Left ventricle myocardium inferior (tissue), 1 donor: ENCODE measurements around the gene NRTN. TPM values are rescaled to one million over a fixed set of nuclear protein-coding genes. Genes with fewer than 3 reads are reported as not detected.

Source experiments
- DNase-seq: peaks from one replicate; pipeline ENCODE4 v3.0.0-alpha.2; 2020
- H3K27ac ChIP-seq: fragments of 200-600 bp; replicated peaks from 2 replicates; pipeline ENCODE4 v1.8.0; 2021
- H3K27me3 ChIP-seq: fragments of 200-600 bp; 2 replicates; pipeline ENCODE4 v1.8.0; 2021; ENCODE audit warnings: low read depth
- H3K36me3 ChIP-seq: fragments of 200-600 bp; 2 replicates; pipeline ENCODE4 v1.8.0; 2021
- H3K4me1 ChIP-seq: fragments of 200-600 bp; 2 replicates; pipeline ENCODE4 v1.8.0; 2021
- H3K4me3 ChIP-seq: fragments of 200-600 bp; 2 replicates; pipeline ENCODE4 v1.8.0; 2021; ENCODE audit warnings: mild to moderate bottlenecking, moderate library complexity
- H3K9me3 ChIP-seq: fragments of 200-600 bp; replicated peaks from 2 replicates; pipeline ENCODE4 v1.8.0; 2021
- intact Hi-C: fragments of 100-400 bp; cut with micrococcal nuclease; formaldehyde crosslinking; loops from one replicate; pipeline ENCODE4 v1.11.0; 2022
- total RNA-seq: library from RNA; stranded (reverse); fragmentation: NEBNext Ultra II Directional; extraction: Animal tissue kit (Norgen Biotek cat#: 25700); gene quantifications from one replicate; pipeline ENCODE4 v1.2.1, GENCODE V29; 2021
- TF ChIP-seq, protein P1 (sequence below): fragments of 200-600 bp; IDR thresholded peaks from 2 replicates; pipeline ENCODE4 v1.8.0; 2021; ENCODE audit warnings: antibody characterized with exemption, mild to moderate bottlenecking, borderline replicate concordance
- donor health status: DM: no; HTN: yes; CAD: no; lungs with severe emphysema.

The NRTN gene
- total RNA-seq, 1 donor from 2014 or later: 22.8 TPM

DNA sequence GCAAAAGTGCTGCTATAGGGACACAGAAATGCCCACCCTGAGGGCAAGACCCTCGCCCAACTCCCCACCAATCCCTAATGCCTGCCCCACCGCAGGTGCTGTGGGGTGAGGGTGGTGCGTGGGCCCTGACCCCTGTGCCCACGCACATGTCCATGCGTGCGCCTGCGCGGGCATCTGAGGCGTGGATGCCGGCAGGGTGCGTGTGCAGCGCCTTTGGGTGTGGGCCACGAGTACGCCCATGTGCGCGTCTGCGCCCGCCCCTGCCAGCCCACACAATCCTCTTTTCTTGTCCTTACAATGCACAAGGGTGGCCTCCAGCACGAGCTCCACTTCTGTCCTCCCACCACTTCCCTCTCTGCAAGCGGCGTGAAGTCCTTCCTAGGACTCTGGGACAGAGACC is 20.3 kb downstream of the NRTN start:
- H3K4me1 ChIP-seq: peaks cover 34% of the 10 kb centered on the region
- intact Hi-C loops: no loop called here
- H3K4me3 ChIP-seq: no peak overlapping the region
- TF ChIP-seq, protein P1, sequence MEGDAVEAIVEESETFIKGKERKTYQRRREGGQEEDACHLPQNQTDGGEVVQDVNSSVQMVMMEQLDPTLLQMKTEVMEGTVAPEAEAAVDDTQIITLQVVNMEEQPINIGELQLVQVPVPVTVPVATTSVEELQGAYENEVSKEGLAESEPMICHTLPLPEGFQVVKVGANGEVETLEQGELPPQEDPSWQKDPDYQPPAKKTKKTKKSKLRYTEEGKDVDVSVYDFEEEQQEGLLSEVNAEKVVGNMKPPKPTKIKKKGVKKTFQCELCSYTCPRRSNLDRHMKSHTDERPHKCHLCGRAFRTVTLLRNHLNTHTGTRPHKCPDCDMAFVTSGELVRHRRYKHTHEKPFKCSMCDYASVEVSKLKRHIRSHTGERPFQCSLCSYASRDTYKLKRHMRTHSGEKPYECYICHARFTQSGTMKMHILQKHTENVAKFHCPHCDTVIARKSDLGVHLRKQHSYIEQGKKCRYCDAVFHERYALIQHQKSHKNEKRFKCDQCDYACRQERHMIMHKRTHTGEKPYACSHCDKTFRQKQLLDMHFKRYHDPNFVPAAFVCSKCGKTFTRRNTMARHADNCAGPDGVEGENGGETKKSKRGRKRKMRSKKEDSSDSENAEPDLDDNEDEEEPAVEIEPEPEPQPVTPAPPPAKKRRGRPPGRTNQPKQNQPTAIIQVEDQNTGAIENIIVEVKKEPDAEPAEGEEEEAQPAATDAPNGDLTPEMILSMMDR: no peak
- H3K36me3 ChIP-seq: no peaks in the 10 kb centered on the region
- DNase-seq: no peak
- H3K27me3 ChIP-seq: peaks cover 44% of the 10 kb centered on the region
- no peak overlapping the region for H3K27ac ChIP-seq
- no peaks in the 10 kb centered on the region for H3K9me3 ChIP-seq

DNA sequence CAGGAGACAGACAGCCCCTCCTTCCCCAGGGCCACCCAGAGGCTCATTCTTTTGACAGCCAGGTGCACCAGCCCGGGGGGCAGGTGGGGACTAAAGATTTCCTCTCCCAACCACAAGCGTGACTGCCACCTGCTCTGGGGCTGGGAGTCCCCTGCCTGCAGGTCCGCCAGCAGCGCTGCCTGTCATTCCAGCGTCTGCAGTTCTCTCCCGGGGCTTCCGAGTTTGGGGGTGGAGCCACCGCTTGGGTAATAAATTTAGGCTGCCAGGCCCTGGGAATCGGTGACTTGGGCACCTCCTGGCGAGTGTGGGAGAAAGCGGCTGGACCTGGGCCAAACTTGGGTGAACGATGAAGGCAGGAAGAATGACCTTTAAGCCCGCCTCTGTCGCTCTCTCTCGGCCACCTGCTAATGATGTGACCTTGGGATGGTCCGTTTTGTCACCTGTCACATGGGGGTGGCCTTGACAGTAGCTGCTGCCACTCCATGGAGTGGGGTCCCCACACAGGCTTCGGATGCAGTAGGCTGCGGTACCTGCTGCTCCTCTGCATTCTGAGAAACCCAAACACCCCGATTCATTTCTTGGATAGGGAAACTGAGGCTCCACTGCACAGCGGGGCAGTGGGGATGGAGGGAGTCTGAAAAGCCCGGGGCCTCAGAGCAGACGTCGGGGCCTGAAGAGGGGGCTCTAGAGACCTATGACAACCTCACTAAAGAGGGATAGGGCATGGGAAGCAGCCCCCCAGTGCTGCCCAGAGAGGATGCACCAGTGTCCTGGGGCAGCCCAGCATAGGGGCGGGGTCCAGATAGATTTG is 21.9 kb downstream of the NRTN start:
- Histone ChIP-seq H3K9me3 (no peaks in the 10 kb centered on the region), H3K4me1 (peaks cover 31% of the 10 kb centered on the region), H3K4me3 (peak overlapping the region; percentile 61), H3K27ac (peak overlapping the region; percentile 79), H3K27me3 (peaks cover 53% of the 10 kb centered on the region), H3K36me3 (no peaks in the 10 kb centered on the region)
- intact Hi-C loops: no loop called here
- TF ChIP-seq, protein P1: peak; percentile 26
- peak; percentile 66 for DNase-seq

DNA sequence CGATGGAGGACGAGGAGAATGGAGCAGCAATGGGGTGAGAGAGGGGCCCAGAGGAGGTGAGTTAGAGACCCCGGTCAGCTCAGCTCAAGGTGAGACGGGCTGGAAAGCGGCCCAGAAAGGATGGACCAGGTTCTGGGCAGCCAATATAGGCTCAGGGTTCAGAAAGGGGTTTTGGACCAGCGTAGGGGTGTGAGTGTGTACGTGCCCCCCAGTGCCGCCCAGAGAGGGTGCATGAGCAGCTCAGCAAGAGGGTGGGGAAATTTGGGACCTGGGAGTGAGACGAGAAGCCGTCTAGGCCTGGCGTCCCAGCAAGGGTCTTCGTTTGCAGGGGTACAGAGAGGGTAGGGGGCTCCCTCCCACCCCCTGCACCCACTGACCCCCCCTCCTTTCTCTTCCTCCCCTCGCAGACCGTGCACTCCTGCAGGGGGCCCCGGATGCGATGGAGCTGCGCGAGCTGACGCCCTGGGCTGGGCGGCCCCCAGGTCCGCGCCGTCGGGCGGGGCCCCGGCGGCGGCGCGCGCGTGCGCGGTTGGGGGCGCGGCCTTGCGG is 22.5 kb downstream of the NRTN start:
- no peak for DNase-seq
- H3K27me3 ChIP-seq: peaks cover 59% of the 10 kb centered on the region
- peaks cover 27% of the 10 kb centered on the region for H3K4me1 ChIP-seq

DNA sequence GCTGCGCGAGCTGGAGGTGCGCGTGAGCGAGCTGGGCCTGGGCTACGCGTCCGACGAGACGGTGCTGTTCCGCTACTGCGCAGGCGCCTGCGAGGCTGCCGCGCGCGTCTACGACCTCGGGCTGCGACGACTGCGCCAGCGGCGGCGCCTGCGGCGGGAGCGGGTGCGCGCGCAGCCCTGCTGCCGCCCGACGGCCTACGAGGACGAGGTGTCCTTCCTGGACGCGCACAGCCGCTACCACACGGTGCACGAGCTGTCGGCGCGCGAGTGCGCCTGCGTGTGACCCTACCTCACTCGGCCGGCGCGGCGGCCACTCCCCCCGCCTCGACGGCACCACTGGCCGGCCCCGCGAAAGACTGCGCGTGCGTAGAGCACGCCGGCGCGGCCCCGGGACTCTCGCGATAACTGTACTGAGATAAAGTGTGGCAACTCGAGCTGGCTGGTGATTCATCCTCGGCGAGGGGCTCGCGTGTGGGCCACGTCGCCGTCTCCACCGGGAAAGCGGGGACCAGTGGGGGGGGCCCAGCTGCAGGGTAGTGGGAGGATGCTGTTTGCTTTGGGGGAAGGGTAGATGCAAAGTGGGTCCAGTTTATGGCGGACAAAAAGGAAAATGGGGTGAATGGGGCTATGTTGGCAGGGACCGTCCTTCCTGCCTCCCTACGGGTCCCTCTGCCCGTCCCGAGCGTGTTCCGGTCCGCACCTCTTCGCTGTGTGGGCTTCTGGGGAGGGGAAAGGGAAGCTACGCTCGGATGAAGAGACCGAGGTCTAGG is 23.2 kb downstream of the NRTN start:
- peak overlapping the region; percentile 61 for H3K4me3 ChIP-seq
- peak; percentile 79 for DNase-seq
- intact Hi-C loops: no loop called here
- TF ChIP-seq, protein P1: no peak
- H3K36me3 ChIP-seq: no peaks in the 10 kb centered on the region
- H3K4me1 ChIP-seq: peaks cover 27% of the 10 kb centered on the region
- H3K27ac ChIP-seq: peak overlapping the region; percentile 79
- H3K27me3 ChIP-seq: peaks cover 55% of the 10 kb centered on the region
- no peaks in the 10 kb centered on the region for H3K9me3 ChIP-seq

More for the DNA sequence above, 22.5 kb downstream of the NRTN start:
- no peaks in the 10 kb centered on the region for H3K36me3 ChIP-seq
- H3K9me3 ChIP-seq: no peaks in the 10 kb centered on the region
- H3K27ac ChIP-seq: peak overlapping the region; percentile 79
- peak overlapping the region; percentile 61 for H3K4me3 ChIP-seq
- TF ChIP-seq, protein P1: no peak
- intact Hi-C loops: no loop called here

DNA sequence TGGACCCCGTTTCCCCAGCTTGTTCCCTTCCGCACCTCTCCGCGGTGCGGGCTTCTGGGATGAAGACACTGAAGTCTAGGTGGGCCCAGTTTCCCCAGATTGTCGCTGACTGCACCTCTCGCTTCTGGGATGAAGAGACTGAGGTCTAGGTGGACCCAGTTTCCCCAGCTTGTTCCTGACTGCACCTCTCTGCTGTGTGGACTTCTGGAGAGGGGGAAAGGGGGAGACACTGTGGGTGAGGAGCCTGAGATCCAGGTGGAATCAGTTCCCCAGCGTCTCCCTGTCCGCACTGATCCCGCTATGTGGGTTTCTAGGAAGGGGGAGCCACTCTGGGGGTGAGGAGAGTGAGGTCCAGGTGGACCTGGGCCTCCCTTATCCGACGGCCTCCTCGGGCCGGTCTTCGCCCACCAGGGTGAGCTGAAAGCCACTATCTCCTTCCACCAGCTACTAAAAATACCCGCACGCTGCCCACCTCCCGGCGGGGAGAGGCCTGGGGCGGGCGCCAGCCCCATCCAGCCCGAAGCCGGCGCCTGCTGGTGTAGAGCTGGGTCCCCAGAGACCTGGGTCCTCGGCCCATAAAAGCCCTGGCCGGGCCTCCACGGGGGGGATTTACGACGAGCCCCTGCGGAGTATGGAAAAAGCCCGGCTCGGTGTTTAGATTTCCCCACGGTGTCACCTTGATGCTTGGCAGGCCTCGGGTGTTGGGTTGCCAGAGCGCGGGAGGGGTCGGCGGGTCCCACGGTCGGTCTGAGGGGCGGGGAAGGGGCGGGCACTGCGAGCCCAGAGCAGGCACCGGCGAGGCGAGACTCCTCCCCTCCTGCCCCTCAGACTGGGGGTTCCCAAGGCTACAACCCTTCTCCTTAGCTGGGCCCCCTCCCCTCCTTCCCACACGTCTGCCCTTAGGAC is 24.0 kb downstream of the NRTN start:
- peak overlapping the region; percentile 61 for H3K4me3 ChIP-seq
- no peaks in the 10 kb centered on the region for H3K36me3 ChIP-seq
- peaks cover 27% of the 10 kb centered on the region for H3K4me1 ChIP-seq
- peak overlapping the region; percentile 79 for H3K27ac ChIP-seq
- TF ChIP-seq, protein P1: peak; percentile 17
- H3K27me3 ChIP-seq: peaks cover 55% of the 10 kb centered on the region
- intact Hi-C loops: no loop called here
- DNase-seq: peak; percentile 40
- no peaks in the 10 kb centered on the region for H3K9me3 ChIP-seq
